ENCODE data around the gene LHFPL3.

The LHFPL3 gene

DNA sequence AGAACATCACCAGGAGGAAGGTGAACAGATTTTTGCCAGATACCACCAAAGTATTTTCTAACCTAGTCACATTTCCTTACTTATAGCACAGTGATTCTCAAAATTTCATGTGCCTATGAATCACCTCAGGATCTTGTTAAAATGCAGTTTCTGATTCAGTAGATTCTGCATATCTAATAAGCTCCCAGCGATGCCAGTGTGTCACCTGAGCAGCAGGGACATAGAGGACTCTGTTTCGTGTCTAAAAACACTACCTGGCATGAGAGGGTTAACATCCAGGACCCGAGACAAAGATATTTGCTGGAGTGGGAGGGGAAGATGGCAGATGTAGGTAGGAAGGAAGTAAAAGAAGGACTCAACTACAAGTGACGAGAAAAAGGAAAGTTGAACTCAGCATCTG is 433.5 kb downstream of the LHFPL3 start:
- no peak for DNase-seq

DNA sequence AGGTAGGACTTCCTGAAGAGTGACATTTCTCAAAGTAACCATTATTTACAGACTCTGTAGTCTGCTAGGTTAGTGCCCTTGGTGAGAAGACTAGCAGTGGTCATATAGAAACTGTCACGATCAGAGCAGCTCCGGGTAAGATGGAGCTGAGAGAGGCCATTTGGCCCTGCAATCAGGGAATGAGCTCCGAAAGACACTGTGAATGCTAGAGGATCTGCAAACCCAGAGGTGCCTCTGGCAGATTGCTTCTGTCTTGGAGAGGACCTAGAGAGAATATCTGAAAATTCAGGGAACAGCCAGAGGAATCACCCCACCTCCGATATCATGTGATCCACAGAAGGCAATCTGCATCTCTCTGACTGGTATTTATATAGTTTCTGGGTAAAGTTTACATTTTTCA is 438.7 kb downstream of the LHFPL3 start:
- no peak for DNase-seq

DNA sequence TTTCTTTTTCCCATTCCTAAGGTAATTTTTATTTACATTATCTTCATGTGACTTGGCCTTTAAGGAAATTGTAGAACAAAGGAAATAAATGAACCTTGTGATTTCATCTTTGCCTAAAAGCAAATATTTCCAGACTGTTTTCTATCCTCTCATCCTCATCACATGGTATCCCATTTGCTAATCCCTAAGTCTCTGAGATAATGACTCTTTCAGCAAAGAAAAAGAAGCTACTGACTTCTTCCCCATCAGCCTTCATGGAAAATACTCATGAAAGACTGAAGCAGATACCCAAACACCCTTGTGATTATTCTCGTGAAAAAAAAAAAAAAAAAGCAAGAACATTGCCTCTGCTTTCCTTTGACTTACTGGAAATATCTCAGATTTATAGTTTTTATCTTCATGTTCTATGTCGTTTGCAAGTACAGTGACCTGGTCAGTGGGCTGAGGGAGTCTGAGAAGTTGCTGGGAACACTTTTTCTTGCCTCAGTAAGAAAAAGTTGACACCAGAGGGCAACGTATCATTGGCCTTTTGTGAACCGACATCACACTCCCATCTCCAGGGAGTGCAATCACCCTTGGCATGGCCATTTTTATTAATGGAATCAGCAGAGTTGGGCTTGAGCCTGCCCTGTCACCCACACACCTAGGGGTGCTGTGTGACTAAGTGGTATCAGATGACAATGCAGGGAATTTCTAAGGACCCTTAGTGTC is 439.6 kb downstream of the LHFPL3 start:
- DNase-seq, result no peak

DNA sequence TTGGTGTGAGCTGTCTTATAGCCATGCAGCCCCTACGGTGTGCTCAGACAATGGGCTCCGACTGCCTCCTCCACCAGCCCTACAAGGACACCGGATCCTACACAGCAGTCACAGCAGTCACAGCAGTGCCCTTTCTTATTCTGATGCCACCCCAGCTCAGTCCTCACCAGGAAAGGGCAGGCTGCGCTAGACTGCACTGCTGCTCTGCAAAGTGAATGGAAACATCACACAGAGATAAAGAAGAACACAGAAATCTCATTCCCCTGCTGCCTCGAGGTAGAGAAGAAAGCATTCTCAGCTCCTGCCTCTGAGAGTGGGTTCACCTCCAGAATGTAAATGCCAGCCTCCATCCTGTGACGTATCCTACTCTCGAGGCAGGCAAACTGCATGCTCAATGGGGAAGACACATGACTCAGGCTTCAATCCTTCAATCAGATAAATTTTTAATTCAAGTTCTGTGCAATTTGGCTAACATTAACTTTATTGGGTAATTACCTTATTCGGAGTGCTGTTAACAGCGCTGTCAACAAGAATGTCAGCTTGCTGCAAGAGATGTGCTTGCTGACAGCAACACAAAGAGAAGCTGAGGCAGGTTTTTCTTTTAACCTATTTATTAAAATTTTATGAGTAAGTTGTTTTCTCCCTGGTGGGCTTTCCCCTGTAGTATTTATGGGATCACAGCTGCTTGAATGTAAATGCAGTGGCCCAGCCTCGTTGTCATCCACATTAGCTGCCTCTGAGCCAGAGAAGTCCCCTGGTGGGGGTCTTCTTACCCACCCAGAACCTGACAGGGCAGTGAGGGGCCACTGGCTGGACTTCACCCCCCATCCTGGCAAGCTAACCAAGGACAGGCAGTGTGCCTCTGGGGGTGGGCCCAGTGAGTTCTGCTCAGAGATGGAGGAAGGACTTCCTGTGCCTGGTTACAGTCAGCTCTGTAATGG is 444.3 kb downstream of the LHFPL3 start:
- DNase-seq, result no peak

DNA sequence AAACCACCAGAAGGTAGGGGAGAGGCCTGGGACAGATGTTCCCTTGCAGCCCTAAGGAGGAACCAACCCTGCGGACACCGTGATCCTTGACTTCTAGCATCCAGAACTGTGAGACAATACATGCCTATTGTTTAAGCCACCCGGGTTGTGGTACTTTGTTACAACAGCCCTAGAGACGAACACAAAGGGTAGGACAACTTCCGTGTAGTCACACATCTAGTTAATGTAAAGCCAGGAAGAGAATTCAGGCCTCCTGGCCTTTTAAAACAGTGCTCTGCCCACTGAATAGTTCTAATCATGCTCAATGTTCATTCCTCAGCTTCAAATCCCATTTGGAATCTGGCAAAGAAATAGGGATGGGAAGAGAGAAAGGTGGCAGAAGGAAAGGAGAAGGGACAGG is 445.4 kb downstream of the LHFPL3 start:
- no peak for DNase-seq

DNA sequence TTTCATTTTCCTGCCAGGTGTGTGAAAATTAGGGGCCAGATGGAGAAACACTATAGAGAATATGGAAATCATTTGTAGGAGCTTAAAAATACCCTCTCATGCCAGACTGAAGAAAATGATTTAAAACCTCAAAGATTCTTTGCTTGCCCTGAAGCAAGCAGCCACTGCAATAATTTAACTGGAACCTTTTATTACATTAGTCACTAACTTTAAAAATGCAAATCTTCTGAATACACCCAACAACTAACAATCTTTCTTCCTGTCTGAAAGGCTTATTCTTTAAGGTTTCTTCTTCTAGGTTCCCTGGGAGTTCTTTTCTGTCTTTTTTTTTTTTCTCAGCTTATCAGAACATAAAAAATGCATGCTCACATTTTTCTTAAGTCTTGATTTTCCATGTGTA is 447.1 kb downstream of the LHFPL3 start:
- no peak for DNase-seq

DNA sequence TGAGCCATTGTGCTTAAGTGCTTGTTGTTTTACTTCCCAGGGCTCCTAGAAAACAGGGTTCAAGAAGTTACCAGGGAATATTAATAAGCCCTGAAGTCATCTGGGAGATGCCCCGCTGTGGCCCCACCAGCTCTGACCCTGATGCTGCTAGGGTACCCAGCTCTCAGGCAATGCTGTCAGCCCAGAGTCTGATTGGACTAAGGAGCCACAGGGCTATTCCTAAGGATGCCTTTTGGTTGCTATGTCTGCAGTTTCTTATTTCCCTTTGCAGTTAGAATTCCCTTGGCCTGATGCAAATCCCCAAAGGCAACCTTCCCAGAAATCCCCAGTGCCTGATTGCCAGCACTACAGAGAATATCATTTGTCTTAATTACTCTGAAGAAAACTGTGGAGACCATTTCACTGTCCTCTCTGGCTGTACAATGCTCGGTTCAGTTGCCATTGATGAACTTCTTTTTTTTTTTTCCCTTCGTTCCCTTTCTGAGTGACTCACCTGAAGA is 448.9 kb downstream of the LHFPL3 start:
- DNase-seq, result no peak

DNA sequence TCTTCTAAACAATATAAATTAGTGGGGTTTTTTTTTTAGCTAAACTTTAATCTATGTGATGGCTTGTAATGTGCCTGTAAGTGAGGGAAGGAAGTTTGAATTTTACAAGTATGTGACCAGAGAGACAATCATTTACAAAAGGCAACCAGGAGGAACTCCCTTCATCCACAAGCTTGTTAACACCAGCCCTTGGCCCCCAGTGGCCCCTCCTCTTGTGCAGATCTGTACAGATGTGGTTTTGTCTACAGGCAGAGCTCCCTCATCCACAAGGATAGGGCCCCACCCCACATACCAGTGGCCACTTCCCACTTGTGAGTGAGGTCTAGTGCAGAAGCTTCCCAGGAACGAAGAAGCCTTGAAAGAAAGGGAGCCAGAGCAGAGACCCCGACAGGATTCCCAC is 451.5 kb downstream of the LHFPL3 start:
- DNase-seq, result no peak

DNA sequence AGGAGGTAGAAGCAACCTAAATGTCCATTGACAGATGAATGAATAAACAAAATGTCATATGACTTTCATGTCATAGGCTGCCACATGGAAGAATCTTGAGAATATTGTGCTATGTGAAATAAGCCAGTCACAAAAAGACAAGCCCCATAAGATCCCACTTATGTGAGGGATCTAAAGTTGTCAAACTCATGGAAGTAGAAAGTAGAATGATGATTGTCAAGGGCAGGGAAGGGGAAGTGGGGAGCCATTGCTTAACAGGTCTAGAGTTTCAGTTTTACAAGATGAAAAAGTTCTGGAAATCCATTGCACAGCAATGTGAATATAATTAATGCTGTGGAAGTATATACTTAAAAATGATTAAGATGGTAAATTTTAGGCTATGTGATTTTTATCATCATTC is 456.3 kb downstream of the LHFPL3 start:
- no peak for DNase-seq

DNA sequence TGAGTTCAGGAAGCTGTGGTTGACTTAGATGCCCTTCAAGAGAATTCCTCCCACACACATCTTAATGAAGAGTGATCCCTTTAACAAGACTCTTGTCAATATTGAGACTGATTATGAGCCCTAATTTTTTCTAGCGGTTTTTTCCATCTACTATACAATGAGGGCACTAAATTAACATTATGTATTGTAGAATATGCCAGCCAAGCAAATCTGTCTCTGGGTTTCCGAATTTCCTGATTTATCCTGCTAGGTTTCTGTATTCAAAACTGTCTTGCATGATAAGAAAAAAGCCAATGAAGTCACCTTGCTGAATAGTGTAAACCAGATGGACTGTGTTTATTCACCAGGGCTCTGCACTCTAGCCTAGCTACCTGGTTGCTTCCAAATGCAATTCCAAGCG is 461.4 kb downstream of the LHFPL3 start:
- no peak for DNase-seq

DNA sequence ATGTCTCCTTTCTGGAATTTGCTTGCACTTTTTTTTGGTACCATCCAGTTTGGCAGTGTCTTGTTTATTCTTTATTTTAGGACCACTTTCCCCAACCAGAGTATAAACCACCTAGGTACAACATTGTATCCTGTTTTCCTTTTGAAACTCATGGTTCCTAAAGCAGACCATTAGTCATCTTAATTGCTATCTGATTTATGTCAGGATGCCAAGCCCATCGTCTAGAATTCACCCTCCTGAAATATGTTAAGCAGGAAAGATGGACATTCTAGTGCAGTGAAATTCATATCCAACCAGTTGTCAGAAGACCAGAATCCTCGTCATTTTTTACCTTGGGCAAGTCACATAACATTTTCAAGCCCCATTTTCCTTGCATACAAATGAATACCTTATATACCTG is 462.0 kb downstream of the LHFPL3 start:
- no peak for DNase-seq

DNA sequence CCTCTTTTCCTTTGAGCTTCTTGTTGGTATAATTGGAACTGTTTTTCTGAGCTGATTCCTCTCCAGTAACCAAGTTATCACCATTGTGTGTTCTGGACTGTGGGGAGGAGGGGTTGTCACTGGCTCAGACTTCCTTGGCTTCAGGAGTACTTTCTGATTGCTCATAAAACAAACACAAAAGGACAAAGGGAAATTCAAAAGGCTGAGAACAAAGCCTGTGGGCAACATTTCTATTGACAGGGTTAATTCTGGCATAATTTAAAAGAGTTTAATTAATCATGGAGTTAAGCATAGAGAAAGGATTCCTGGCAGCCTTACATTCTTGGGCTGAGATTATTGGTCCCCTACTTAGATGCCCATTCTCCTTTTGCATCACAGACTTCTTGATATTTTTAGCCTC is 462.7 kb downstream of the LHFPL3 start:
- no peak for DNase-seq

DNA sequence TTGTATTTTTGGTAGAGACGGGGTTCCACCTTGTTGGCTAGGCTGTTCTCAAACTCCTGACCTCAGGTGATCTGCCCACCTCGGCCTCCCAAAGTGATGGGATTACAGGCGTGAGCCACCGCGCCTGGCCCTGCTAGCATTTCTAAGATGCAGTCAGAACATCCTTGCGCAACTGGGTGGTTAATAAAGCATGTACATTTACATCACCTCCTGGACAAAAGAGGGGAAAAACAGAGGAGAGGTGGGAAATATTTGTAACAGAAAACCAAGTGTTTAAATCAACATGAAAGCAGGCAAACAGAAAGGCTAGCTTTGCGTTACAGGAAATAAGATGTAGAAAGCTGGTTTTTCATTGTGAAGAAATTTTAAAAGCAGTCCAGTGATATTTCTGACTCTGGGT is 464.7 kb downstream of the LHFPL3 start:
- DNase-seq, result no peak

DNA sequence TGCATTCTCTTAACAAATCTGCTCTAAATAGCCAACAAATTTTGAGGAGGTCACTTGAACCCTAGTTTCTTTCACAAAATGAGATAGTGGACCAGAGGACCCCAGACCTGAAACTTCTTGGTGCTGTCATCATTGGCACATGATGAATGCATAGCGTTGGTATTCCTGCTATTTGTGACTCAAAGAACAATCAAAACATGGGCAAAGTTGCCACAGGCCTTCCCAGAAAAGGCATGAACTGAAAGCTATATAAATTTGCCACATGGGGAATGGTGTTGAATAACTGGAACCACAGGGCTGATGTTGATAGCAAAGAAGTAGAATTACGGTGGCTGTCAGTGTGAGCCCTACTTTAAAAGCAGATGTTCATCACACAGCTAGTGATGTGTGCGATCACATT is 465.8 kb downstream of the LHFPL3 start:
- DNase-seq, result no peak

DNA sequence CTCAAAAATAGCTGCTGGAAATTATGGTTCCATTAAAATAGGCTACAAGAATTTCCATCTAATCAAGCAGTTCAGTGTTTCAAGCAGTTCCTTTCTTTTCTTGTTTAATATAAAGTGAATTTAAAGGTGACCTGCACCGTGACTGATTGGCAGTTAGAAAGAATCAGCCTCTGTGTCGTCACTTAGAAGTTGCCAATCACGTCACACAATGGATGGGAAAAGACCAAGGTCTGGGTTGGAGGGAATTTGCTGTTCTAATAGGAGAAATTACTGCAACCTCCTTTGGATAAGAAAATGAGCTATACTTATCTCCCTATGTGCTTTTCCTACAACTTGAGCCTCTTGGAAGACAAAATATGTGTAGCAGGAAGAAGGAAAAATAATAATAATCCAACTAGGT is 466.2 kb downstream of the LHFPL3 start:
- no peak for DNase-seq

DNA sequence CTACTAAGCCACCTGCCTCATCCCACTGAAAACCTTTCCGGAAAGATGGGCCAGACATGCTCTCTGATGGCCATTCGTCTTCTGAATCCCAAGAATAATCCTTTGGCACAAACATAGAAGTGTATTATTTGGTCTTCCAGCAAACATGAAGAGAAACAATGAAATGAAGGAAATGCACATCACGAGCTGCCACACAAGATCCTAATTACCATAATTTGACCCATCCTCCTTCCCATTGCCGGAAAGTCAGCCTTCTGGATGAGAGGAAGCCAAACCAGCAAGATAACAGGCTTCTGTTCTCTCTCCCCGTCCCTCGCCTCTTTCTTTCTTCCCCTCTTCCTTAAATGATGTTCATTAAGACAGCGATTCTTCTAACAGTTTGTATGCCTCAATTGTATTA is 466.7 kb downstream of the LHFPL3 start:
- DNase-seq, result no peak

DNA sequence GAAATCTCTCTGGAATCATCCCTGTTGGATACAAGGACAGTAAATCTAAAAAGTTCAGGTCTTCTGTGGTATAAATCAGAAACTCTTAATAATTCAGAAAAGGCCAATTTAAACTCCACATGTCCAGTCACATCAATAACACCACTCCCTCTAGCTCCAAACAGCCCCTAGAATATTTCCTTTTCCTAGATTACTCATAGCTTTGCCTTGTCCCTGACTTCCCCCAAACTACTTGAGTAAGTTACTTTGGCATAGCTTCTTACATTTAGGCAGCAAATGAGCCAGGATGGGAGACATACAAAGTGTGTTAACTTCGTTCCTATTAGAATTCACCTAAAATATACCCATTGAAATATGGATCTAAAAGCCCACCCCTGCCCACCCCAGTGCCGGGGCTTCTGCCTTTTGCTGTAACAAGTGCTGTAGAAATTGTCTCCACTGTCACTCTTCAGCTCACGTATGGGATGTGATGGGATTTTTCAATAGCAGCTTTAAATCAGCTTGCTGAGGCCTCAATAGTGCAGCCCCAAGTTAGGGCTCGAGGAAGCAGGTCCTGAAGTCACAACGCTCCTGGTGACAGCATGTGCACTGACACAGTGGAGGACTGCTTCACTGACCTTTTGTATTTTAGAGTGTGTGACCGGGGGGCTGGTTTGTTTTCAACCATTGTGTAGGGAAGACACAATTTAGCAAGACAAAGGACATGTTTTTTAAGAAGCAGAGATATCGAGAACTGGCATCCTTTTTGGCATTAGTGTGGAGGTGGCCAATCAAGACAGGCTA is 467.4 kb downstream of the LHFPL3 start:
- no peak for DNase-seq

DNA sequence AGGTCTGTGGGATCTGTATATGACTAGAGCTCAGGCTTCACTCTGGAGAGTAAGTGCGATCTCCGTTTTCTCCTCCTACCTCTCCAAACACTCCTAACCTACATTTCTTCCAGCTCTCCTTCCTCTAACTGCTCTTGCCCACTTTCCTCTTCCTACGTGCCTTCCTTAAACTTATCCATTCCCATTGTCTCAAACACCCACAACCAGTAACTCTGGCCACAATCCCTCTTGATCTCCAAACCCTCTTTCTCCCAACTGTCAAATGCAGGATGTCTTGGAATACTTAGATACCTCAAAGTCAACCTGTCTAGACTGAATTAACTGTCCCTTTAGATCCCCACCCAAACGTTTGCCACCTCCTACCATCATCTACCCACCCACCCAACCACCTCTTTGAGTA is 471.9 kb downstream of the LHFPL3 start:
- no peak for DNase-seq

DNA sequence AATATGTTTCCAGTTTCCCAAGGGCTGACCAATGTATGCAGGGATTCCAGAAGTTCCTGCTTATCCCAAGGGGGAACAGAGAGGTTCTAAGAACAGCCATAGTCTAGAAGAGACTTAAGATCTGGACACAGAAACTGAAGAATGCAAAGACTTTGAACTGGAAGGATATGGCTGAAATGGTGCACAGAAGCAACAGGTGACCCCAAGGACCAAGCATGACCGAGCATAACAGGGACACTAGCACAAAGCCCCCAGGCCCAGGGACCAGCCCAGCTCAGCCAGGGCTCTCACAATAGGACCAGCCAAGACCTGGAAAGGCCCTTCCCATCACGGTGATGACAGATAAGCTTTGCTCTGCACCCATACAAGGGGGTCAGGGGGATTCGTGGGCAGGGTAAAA is 472.6 kb downstream of the LHFPL3 start:
- DNase-seq, result no peak

DNA sequence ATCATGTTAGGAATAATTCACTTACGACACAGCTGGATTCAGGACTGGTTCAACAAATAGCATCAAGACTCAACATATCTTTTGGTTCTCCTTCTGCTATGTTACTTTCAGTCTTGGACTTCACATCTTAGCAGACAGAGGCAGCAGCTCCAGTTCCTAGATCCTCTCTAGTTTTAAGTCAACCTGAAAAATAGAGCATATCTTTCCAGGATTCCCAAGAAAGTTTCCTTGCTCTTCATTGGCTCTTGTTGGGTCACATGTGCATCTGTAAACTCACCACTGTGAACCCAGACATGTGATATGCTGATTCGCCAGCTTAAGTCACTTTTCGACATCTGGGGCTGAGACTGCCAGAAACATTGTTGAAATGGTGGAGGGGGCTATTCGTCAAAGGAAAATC is 475.5 kb downstream of the LHFPL3 start:
- DNase-seq, result no peak

DNA sequence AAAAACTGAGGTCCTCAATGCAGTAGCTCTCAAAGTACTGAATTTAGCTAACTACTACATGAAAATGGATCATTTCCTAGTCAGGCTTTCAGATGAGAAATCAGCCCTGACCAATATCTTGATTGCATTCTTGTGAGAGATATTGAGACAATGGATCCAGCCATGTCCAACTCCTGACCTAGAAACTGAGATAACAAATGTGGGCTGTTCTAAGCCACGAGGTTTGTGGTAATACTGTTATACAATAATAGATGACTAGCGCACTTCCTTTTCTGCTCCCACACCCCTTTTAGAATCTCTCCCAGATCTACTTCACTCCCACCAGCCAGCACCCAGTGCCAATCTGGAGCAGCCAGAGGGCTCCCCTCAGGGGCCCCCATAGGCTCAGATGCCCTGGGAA is 476.3 kb downstream of the LHFPL3 start:
- DNase-seq, result no peak

DNA sequence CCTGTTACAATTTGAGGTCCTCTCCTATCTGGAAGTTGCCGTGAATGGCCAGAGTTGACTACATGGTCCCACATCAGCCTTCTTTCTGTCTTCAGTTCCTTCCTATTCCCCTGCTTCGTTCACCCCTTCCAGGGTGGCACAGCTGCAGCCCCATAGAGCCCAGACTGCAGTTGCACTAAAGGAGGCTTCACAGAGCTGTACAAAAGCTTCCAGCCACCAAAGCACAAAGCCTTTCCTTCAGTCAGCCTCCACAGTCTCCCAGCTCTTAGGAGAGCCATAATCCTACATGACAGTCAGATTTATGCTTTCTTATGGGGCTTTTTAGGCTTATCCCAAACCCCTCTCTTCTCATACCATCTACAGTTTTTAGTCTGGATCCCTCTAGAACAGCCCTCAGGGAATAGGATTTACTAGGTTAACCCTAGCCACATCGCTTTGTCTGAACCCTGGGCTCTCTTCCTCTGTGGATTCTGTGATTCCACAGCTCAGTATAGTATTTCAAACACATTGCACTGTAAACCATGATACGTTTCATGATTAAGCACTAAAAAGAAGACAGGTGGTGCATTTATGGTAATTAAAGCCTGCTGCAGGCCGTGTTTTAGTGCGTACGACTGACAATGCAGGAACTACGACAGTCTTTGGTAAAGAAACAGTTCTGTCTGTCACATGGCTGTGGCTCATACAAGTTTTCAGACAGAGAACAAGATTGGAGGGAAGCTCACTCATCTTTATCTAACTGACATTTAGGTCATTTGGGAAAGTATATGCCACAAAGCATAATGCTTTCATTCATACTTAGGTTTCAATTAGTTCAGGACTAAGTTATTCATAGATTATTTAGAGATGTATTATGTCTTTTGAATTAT is 477.3 kb downstream of the LHFPL3 start:
- no peak for DNase-seq
